IPS DF 6.9 (cell line): Measurements from ENCODE around the gene GPR21.

Experiments
- DNase-seq: peaks from one replicate; pipeline ENCODE4 v3.0.0-alpha.2; 2013; ENCODE audit warnings: low read depth, low spot score
- H3K27ac ChIP-seq: one replicate; pipeline ENCODE4 v1.5.1; 2013; ENCODE audit warnings: low read length, control low read depth
- H3K27me3 ChIP-seq: 2 replicates; pipeline ENCODE4 v1.6.1; 2013; ENCODE audit warnings: mild to moderate bottlenecking, low read length; ENCODE audit not compliant: control insufficient read depth, insufficient read depth
- H3K36me3 ChIP-seq: 2 replicates; pipeline ENCODE4 v1.6.1; 2013; ENCODE audit warnings: low read length; ENCODE audit not compliant: control insufficient read depth, insufficient read depth
- H3K4me1 ChIP-seq: 2 replicates; pipeline ENCODE4 v1.6.1; 2013; ENCODE audit warnings: low read length; ENCODE audit not compliant: control insufficient read depth, insufficient read depth
- H3K4me3 ChIP-seq: 2 replicates; pipeline ENCODE4 v1.5.1; 2013; ENCODE audit warnings: mild to moderate bottlenecking, low read length
- H3K9me3 ChIP-seq: 2 replicates; pipeline ENCODE4 v1.6.1; 2013; ENCODE audit warnings: low read length, inconsistent platforms; ENCODE audit not compliant: control insufficient read depth, insufficient read depth
- WGBS: extraction: QIAGEN DNeasy Blood & Tissue Kit; methylation state at CpG from one replicate; pipeline ENCODE4 v1.1.7; 2013; ENCODE audit warnings: mixed read lengths, missing lambda C conversion rate; ENCODE audit not compliant: insufficient read length, insufficient coverage; 5-methylcytosine and 5-hydroxymethylcytosine counted together

Gene GPR21

GRCh38 chr9:123046406-123047195, 13.1 kb downstream of the GPR21 start:
- no peak overlapping the region for H3K4me3 ChIP-seq
- DNase-seq: no peak
- H3K36me3 ChIP-seq: no peaks in the 10 kb centered on the region
- no peaks in the 10 kb centered on the region for H3K9me3 ChIP-seq
- H3K27me3 ChIP-seq: no peaks in the 10 kb centered on the region
- no CpG with 5 or more reads among the region's 3 CpGs for WGBS
- no peaks in the 10 kb centered on the region for H3K4me1 ChIP-seq
- H3K27ac ChIP-seq: no peak overlapping the region

- Histone ChIP-seq H3K9me3 (no peaks in the 10 kb centered on the region), H3K27me3 (no peaks in the 10 kb centered on the region), H3K4me1 (no peaks in the 10 kb centered on the region), H3K4me3 (no peak overlapping the region), H3K36me3 (no peaks in the 10 kb centered on the region), H3K27ac (no peak overlapping the region)
- DNase-seq: no peak
- no CpG with 5 or more reads among the region's 2 CpGs for WGBS
Measured at GRCh38 chr9:123048748-123049147, 15.3 kb downstream of the GPR21 start.

- H3K9me3 ChIP-seq: no peaks in the 10 kb centered on the region
- no peaks in the 10 kb centered on the region; the same call in 1 of the 2 replicates for H3K36me3 ChIP-seq
- no peaks in the 10 kb centered on the region for H3K27me3 ChIP-seq
- WGBS: no CpG with 5 or more reads among the region's 3 CpGs
- no peak for DNase-seq
- H3K27ac ChIP-seq: no peak overlapping the region
- H3K4me1 ChIP-seq: no peaks in the 10 kb centered on the region
- H3K4me3 ChIP-seq: no peak overlapping the region
Measured at GRCh38 chr9:123049589-123050222, 16.2 kb downstream of the GPR21 start.

GRCh38 chr9:123053046-123053445, 19.6 kb downstream of the GPR21 start:
- Histone ChIP-seq H3K36me3 (no peaks in the 10 kb centered on the region; the same call in 1 of the 2 replicates), H3K27ac (no peak overlapping the region)

GRCh38 chr9:123053711-123054110, 20.2 kb downstream of the GPR21 start:
- WGBS: no CpG with 5 or more reads among the region's 2 CpGs
- Histone ChIP-seq H3K27ac (no peak overlapping the region), H3K36me3 (no peaks in the 10 kb centered on the region; the same call in 1 of the 2 replicates), H3K9me3 (no peaks in the 10 kb centered on the region), H3K27me3 (no peaks in the 10 kb centered on the region), H3K4me3 (no peak overlapping the region), H3K4me1 (no peaks in the 10 kb centered on the region)
- no peak for DNase-seq

More at GRCh38 chr9:123053046-123053445, 19.6 kb downstream of the GPR21 start:
- Histone ChIP-seq H3K9me3 (no peaks in the 10 kb centered on the region), H3K4me1 (no peaks in the 10 kb centered on the region), H3K4me3 (no peak overlapping the region), H3K27me3 (no peaks in the 10 kb centered on the region)
- DNase-seq: no peak

- Histone ChIP-seq H3K27me3 (no peaks in the 10 kb centered on the region), H3K4me1 (no peaks in the 10 kb centered on the region), H3K9me3 (no peaks in the 10 kb centered on the region), H3K4me3 (no peak overlapping the region), H3K36me3 (no peaks in the 10 kb centered on the region; the same call in 1 of the 2 replicates), H3K27ac (no peak overlapping the region)
- no peak for DNase-seq
- no CpG with 5 or more reads among the region's 1 CpG for WGBS
Measured at GRCh38 chr9:123058834-123059233, 25.4 kb downstream of the GPR21 start.

GRCh38 chr9:123059472-123060220, 26.2 kb downstream of the GPR21 start:
- Histone ChIP-seq H3K9me3 (no peaks in the 10 kb centered on the region), H3K27ac (no peak overlapping the region), H3K36me3 (no peaks in the 10 kb centered on the region; the same call in 1 of the 2 replicates), H3K4me1 (no peaks in the 10 kb centered on the region), H3K4me3 (no peak overlapping the region), H3K27me3 (no peaks in the 10 kb centered on the region)
- no CpG with 5 or more reads among the region's 9 CpGs for WGBS
- DNase-seq: no peak

- H3K27me3 ChIP-seq: no peaks in the 10 kb centered on the region
- no CpG with 5 or more reads among the region's 7 CpGs for WGBS
- DNase-seq: no peak
- H3K27ac ChIP-seq: no peak overlapping the region
- no peaks in the 10 kb centered on the region for H3K4me1 ChIP-seq
- no peak overlapping the region for H3K4me3 ChIP-seq
- H3K9me3 ChIP-seq: no peaks in the 10 kb centered on the region
- H3K36me3 ChIP-seq: peaks cover 3% of the 10 kb centered on the region; the same call in 1 of the 2 replicates
Measured at GRCh38 chr9:123061216-123061615, 27.7 kb downstream of the GPR21 start.

GRCh38 chr9:123062351-123063176, 29.1 kb downstream of the GPR21 start:
- no CpG with 5 or more reads among the region's 7 CpGs for WGBS
- no peaks in the 10 kb centered on the region for H3K9me3 ChIP-seq
- no peak for DNase-seq
- no peaks in the 10 kb centered on the region for H3K27me3 ChIP-seq
- H3K27ac ChIP-seq: no peak overlapping the region
- no peak overlapping the region for H3K4me3 ChIP-seq
- peaks cover 7% of the 10 kb centered on the region; the same call in 1 of the 2 replicates for H3K36me3 ChIP-seq
- no peaks in the 10 kb centered on the region for H3K4me1 ChIP-seq

- no peak for DNase-seq
- H3K4me3 ChIP-seq: no peak overlapping the region
- H3K4me1 ChIP-seq: no peaks in the 10 kb centered on the region
- peaks cover 7% of the 10 kb centered on the region; the same call in 1 of the 2 replicates for H3K36me3 ChIP-seq
- WGBS: no CpG with 5 or more reads among the region's 2 CpGs
- no peaks in the 10 kb centered on the region for H3K9me3 ChIP-seq
- H3K27me3 ChIP-seq: no peaks in the 10 kb centered on the region
- H3K27ac ChIP-seq: no peak overlapping the region
Measured at GRCh38 chr9:123063177-123063598, 29.7 kb downstream of the GPR21 start.
